Measurements from ENCODE around the gene RRAS2.

DNA sequence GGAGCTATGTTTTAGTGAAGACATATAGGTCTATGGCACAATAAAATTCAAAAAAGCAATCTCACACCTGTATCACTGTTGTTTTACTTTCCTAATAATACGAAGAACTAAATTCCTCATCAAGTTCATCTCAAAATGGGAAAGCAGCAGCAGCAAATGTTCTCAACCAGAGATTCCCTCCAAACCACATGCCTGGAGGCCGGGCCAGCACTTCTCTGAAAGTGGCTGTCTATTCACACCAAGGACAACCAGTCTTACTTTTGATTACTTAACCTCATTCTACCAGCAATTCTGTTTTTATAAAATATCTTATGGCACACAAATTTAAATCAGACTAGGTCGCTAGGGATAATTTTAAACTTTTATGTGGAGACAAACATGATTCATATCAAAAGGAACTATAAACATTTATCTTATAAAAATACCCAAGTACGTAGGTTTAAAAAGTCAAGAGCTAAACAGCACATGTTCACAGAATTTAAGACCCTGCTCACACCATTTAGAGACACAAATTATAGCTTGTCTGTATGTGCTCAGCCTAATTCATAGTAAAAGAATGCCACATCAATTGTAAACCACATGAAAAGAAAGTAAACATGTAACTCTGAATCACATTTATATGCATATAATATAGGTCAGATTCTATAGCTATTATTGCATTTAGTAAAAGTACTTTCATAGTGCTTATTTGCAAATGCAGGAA, 46.1 kb downstream of the RRAS2 start:
- TF ChIP-seq, protein P1, sequence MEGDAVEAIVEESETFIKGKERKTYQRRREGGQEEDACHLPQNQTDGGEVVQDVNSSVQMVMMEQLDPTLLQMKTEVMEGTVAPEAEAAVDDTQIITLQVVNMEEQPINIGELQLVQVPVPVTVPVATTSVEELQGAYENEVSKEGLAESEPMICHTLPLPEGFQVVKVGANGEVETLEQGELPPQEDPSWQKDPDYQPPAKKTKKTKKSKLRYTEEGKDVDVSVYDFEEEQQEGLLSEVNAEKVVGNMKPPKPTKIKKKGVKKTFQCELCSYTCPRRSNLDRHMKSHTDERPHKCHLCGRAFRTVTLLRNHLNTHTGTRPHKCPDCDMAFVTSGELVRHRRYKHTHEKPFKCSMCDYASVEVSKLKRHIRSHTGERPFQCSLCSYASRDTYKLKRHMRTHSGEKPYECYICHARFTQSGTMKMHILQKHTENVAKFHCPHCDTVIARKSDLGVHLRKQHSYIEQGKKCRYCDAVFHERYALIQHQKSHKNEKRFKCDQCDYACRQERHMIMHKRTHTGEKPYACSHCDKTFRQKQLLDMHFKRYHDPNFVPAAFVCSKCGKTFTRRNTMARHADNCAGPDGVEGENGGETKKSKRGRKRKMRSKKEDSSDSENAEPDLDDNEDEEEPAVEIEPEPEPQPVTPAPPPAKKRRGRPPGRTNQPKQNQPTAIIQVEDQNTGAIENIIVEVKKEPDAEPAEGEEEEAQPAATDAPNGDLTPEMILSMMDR (IDR thresholded peaks at IDR 0.05) = no peak
- no peak for TF ChIP-seq POLR2A (IDR thresholded peaks at IDR 0.05)

Data from adrenal gland (tissue), 5 donors.